Glutamatergic neuron (in vitro differentiated cells): ENCODE data around the gene SP6. TPM values are rescaled to one million over a fixed set of nuclear protein-coding genes. Genes with fewer than 3 reads are reported as not detected.

Source experiments
- DNase-seq: peaks from one replicate; pipeline ENCODE4 v3.0.0; 2022
- H3K27ac Mint-ChIP-seq: one replicate; pipeline ENCODE4 v1.8.0; 2020; ENCODE audit warnings: mild to moderate bottlenecking, mixed read lengths, inconsistent platforms; ENCODE audit not compliant: unreplicated experiment
- H3K27me3 Mint-ChIP-seq: one replicate; pipeline ENCODE4 v1.8.0; 2020; ENCODE audit warnings: mild to moderate bottlenecking, moderate library complexity, mixed read lengths, inconsistent platforms; ENCODE audit not compliant: unreplicated experiment
- H3K36me3 Mint-ChIP-seq: one replicate; pipeline ENCODE4 v1.8.0; 2020; ENCODE audit warnings: mild to moderate bottlenecking, mixed read lengths, inconsistent platforms; ENCODE audit not compliant: unreplicated experiment
- H3K4me1 Mint-ChIP-seq: one replicate; pipeline ENCODE4 v1.8.0; 2020; ENCODE audit warnings: mild to moderate bottlenecking, low read depth, mixed read lengths, inconsistent platforms; ENCODE audit not compliant: unreplicated experiment
- H3K4me3 Mint-ChIP-seq: one replicate; pipeline ENCODE4 v1.8.0; 2020; ENCODE audit warnings: mild to moderate bottlenecking, mixed read lengths, inconsistent platforms; ENCODE audit not compliant: unreplicated experiment
- H3K9me3 Mint-ChIP-seq: one replicate; pipeline ENCODE4 v1.8.0; 2020; ENCODE audit warnings: mild to moderate bottlenecking, moderate library complexity, mixed read lengths, inconsistent platforms; ENCODE audit not compliant: unreplicated experiment
- total RNA-seq: library from RNA; stranded (reverse); fragmentation: NEBNext Ultra II Directional; extraction: Animal tissue kit (Norgen Biotek cat#: 25700); gene quantifications from one replicate; pipeline ENCODE4 v1.2.1, GENCODE V29; 2021; ENCODE audit not compliant: unreplicated experiment
- TF ChIP-seq, protein P1 (sequence below): fragments of 200-600 bp; sonication (generic); IDR thresholded peaks from one replicate; pipeline ENCODE4 v1.5.0; 2021; ENCODE audit not compliant: partially characterized antibody, unreplicated experiment

Gene SP6
- total RNA-seq, 1 donor from 2014 or later: 1.7 TPM

DNA sequence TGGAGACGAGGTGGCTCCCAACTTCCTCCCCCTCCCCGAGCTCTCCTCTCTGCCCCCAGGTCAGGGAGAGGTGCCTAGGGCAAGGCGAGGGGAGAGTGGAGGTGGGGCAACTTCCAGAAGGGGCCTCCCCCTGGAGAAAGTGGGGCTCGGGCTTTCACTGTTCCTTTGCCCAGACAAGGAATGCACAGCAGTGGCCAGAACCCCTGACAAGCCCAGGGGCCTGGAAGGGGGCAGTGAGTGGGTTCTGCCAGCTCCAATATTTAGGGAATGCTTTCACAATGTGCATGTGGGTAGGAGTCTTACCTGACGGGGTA is 33.4 kb upstream of the SP6 start:
- H3K27me3 Mint-ChIP-seq: peaks cover 5% of the 10 kb centered on the region

DNA sequence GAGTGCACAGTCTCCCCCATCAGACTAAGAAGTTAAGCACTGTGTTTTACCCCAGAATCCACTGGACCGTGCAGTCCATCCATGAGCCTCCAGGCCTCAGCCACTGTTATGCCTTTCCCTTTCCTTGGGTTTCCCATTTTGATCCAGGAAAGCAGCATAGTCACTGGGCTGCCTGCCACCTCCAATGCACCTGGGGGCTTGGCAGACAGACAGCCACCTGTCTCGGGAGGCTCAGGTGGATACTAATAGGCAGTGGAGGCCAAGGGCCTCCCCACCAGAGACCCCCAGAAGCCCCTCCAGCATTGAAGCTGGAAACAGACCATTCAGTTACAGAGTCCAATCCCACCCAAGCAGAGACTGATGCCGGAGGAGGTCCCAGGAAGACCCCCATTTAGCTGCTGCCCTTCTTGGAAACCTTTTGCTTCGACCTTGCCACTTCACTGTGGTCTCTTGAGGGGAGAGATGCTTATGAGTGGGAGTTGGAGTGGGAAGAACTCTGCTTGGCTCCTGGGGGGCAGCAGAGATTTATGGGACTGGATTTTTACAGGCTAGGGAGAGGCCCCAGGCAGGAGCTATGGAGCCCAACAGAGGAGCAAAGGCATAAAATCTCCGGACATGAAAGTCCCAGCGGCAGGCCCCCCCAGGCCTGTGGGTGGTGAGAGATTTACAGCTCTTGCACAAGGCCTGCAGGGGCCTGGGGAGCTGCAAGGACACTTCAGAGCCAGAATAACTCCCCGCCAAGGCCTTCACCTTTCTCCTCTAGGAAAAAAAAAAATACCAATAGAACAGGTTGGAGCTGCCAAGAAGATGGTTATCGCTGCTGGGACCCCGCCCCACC is 32.8 kb upstream of the SP6 start:
- Mint-ChIP-seq H3K9me3 (no peaks in the 10 kb centered on the region), H3K4me3 (no peak overlapping the region), H3K27ac (no peak overlapping the region), H3K4me1 (no peaks in the 10 kb centered on the region), H3K27me3 (peaks cover 5% of the 10 kb centered on the region), H3K36me3 (no peaks in the 10 kb centered on the region)
- TF ChIP-seq, protein P1, sequence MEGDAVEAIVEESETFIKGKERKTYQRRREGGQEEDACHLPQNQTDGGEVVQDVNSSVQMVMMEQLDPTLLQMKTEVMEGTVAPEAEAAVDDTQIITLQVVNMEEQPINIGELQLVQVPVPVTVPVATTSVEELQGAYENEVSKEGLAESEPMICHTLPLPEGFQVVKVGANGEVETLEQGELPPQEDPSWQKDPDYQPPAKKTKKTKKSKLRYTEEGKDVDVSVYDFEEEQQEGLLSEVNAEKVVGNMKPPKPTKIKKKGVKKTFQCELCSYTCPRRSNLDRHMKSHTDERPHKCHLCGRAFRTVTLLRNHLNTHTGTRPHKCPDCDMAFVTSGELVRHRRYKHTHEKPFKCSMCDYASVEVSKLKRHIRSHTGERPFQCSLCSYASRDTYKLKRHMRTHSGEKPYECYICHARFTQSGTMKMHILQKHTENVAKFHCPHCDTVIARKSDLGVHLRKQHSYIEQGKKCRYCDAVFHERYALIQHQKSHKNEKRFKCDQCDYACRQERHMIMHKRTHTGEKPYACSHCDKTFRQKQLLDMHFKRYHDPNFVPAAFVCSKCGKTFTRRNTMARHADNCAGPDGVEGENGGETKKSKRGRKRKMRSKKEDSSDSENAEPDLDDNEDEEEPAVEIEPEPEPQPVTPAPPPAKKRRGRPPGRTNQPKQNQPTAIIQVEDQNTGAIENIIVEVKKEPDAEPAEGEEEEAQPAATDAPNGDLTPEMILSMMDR: no peak
- DNase-seq: no peak

More for the DNA sequence above, 33.4 kb upstream of the SP6 start:
- TF ChIP-seq, protein P1: no peak
- no peak overlapping the region for H3K4me3 Mint-ChIP-seq
- no peak for DNase-seq
- H3K4me1 Mint-ChIP-seq: no peaks in the 10 kb centered on the region
- no peak overlapping the region for H3K27ac Mint-ChIP-seq
- H3K36me3 Mint-ChIP-seq: no peaks in the 10 kb centered on the region
- H3K9me3 Mint-ChIP-seq: no peaks in the 10 kb centered on the region

DNA sequence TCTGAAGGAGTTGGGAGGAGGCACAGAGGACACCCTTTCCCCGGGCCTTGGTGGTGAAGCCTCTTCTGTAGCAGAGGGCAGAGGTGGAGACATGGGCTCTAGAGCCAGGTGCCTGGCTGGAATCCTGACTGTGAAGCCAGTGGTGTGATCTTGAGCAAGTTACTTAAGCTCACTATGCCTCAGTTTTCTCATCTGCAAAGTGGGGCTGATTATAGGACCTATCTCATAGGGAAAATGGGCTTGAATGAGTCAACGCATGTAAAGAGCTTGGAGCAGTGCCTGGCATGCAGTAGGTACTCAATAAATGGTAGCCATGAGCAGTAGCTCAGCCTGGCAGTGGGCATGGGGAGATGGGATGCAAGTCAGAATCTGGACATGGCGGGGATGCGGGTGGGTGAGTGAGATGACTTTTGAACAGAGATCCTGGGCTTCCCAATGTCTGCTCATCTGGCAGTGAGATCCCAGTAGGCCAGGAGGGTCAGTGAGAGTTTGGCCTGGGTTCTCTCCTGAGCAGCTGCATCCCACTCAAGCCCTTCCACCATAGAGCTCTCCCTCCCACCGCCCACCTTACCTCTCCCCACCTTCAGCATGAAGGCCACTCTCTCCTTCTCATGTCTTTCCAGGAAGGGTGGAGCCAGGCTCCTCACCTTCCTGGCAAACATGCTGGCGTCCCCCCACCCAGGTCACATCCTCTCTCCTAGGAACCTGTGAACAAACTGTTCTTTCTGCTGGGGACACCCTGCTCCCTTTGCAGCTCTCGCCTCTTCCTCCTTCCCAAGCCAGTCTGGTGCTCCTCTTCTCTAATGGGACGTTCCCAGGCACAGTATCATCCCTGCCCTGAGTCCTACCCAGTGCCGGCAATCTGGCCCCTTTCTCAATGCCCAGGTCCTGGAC is 32.0 kb upstream of the SP6 start:
- Mint-ChIP-seq H3K4me1 (peaks cover 3% of the 10 kb centered on the region), H3K27me3 (peaks cover 8% of the 10 kb centered on the region), H3K27ac (no peak overlapping the region), H3K4me3 (no peak overlapping the region), H3K9me3 (peaks cover 2% of the 10 kb centered on the region), H3K36me3 (no peaks in the 10 kb centered on the region)
- DNase-seq: no peak
- TF ChIP-seq, protein P1: no peak

DNA sequence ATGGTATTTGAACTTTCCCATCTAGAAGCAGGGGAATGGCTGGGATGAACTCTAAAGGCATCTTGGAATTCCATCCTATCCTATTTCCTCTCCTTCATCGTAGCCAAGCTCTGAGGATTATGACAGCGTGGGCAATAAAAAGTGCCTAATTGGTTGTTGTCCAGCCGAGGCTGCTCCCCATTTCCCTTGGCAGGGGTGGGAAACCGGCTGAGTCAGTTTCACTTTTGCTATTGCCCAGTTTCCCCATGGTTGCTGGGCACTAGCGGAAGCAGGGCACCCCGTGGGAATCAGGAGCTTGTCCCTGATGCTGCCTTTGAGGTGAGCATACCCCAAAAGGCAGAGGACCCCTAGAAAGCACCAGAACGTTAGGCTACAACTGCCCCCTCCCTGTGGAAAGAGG is 31.3 kb upstream of the SP6 start:
- no peaks in the 10 kb centered on the region for H3K36me3 Mint-ChIP-seq

More for the DNA sequence above, 31.3 kb upstream of the SP6 start:
- DNase-seq: no peak
- Mint-ChIP-seq H3K4me1 (peaks cover 3% of the 10 kb centered on the region), H3K27me3 (peaks cover 9% of the 10 kb centered on the region), H3K9me3 (peaks cover 4% of the 10 kb centered on the region), H3K4me3 (no peak overlapping the region), H3K27ac (no peak overlapping the region)
- TF ChIP-seq, protein P1: no peak
